ENCODE results near the gene ZDHHC9. TPM values are rescaled to one million over a fixed set of nuclear protein-coding genes. Genes with fewer than 3 reads are reported as not detected.

The ZDHHC9 gene
- total RNA-seq, 1 donor from 2014 or later, result 19.2 TPM

DNA sequence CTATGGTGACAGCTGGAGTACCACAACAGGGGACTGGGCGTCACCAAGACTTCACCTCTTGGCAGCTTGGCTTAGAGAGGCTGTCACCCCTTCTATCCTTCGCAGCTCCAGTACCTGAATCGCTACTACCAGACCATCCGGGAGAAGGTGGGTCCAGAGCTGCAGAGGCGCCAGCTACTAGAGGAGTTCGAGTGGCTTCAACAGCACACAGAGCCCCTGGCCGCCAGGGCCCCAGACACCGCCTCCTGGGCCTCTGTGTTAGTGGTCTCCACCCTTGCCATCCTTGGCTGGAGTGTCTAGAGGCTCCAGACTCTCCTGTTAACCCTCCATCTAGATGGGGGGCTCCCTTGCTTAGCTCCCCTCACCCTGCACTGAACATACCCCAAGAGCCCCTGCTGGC is 75.5 kb downstream of the ZDHHC9 start:
- intact Hi-C loops (cut with DNase I), result no loop called here
- TF ChIP-seq POLR2AphosphoS5 (IDR thresholded peaks at IDR 0.05; ENCODE audit: insufficient read depth in 1 of 2, low read depth in 1 of 2), result no peak
- TF ChIP-seq, protein P1, sequence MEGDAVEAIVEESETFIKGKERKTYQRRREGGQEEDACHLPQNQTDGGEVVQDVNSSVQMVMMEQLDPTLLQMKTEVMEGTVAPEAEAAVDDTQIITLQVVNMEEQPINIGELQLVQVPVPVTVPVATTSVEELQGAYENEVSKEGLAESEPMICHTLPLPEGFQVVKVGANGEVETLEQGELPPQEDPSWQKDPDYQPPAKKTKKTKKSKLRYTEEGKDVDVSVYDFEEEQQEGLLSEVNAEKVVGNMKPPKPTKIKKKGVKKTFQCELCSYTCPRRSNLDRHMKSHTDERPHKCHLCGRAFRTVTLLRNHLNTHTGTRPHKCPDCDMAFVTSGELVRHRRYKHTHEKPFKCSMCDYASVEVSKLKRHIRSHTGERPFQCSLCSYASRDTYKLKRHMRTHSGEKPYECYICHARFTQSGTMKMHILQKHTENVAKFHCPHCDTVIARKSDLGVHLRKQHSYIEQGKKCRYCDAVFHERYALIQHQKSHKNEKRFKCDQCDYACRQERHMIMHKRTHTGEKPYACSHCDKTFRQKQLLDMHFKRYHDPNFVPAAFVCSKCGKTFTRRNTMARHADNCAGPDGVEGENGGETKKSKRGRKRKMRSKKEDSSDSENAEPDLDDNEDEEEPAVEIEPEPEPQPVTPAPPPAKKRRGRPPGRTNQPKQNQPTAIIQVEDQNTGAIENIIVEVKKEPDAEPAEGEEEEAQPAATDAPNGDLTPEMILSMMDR (IDR thresholded peaks at IDR 0.05), result no peak
- TF ChIP-seq POLR2A (IDR thresholded peaks at IDR 0.05), result no peak
- H3K27me3 ChIP-seq, result no peaks in the 10 kb centered on the region
- no peak for DNase-seq (ENCODE audit: extremely low spot score in 2 of 2)
- H3K4me3 ChIP-seq, result no peak overlapping the region
- no peak overlapping the region for H3K27ac ChIP-seq
- no peaks in the 10 kb centered on the region for H3K36me3 ChIP-seq
- H3K4me1 ChIP-seq, result no peaks in the 10 kb centered on the region
- no peaks in the 10 kb centered on the region for H3K9me3 ChIP-seq

DNA sequence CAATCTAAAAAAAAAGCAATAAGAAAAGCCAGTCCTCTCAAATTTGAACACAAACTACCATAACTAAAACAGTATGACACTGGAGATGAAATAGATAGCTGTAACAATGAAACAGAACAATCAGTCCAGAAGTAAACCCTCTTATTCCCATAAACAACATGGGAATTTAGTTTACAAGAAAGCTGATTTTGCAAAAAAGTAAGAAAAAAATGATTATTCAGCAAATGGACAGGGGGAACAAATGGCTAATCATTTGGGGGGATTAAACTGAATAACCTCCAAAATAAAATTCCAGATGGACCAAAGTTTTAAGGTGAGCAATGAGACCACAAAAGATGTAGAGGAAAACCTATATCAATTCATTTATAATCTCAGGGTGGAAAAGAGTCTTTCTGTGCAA is 80.0 kb downstream of the ZDHHC9 start:
- H3K27ac ChIP-seq, result no peak overlapping the region
- TF ChIP-seq POLR2A (IDR thresholded peaks at IDR 0.05), result no peak
- TF ChIP-seq, protein P1 (IDR thresholded peaks at IDR 0.05), result no peak
- TF ChIP-seq POLR2AphosphoS5 (IDR thresholded peaks at IDR 0.05; ENCODE audit: insufficient read depth in 1 of 2, low read depth in 1 of 2), result no peak
- intact Hi-C loops (cut with DNase I), result no loop called here
- H3K4me1 ChIP-seq, result no peaks in the 10 kb centered on the region
- no peaks in the 10 kb centered on the region for H3K36me3 ChIP-seq
- H3K27me3 ChIP-seq, result no peaks in the 10 kb centered on the region
- no peak overlapping the region for H3K4me3 ChIP-seq
- no peak for DNase-seq (ENCODE audit: extremely low spot score in 2 of 2)
- no peaks in the 10 kb centered on the region for H3K9me3 ChIP-seq

DNA sequence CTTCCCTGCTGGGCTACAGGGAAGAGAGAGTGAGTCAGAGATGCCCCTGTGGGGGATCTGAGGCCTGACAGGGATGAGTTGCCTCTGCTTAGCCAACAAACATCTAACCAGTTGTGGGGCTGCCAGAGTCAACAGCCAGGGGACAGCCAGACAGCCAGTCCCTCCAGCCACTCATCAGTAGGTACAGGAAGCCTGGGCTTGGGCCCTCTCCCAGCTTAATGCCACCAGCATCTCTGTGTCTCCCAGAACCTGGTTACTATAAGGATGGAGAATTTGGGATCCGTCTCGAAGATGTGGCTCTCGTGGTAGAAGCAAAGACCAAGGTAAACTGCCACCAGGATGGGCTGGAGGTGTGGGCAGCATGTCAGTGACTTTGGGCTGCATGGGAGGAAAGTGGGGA is 81.2 kb downstream of the ZDHHC9 start:
- Histone ChIP-seq H3K36me3 (no peaks in the 10 kb centered on the region), H3K4me3 (no peak overlapping the region), H3K9me3 (no peaks in the 10 kb centered on the region), H3K27ac (no peak overlapping the region), H3K4me1 (no peaks in the 10 kb centered on the region), H3K27me3 (no peaks in the 10 kb centered on the region)
- TF ChIP-seq POLR2A (IDR thresholded peaks at IDR 0.05) (no peak), POLR2AphosphoS5 (IDR thresholded peaks at IDR 0.05; ENCODE audit: insufficient read depth in 1 of 2, low read depth in 1 of 2) (no peak)
- TF ChIP-seq, protein P1 (IDR thresholded peaks at IDR 0.05), result no peak
- no peak for DNase-seq (ENCODE audit: extremely low spot score in 2 of 2)
- intact Hi-C loops (cut with DNase I), result no loop called here

DNA sequence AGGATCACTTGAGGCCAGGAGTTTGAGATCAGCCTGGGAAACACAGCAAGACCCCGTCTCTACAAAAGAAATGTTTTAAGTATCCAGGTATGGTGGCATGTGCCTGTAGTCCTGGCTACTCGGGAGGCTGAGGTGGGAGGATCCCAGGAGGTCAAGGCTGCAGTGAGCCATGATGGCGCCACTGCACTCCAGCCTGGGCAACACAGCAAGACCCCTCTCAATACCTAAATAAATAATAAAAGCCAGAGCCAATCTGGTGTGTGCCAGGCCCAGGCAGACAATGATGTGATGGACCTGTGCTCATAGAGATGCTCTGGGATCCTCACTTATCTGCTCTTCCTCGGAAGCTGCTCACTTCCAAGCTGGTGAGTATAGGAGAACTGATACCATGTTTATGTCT is 82.1 kb downstream of the ZDHHC9 start:
- Histone ChIP-seq H3K36me3 (no peaks in the 10 kb centered on the region), H3K4me1 (no peaks in the 10 kb centered on the region), H3K27ac (no peak overlapping the region), H3K27me3 (no peaks in the 10 kb centered on the region), H3K4me3 (no peak overlapping the region), H3K9me3 (no peaks in the 10 kb centered on the region)
- TF ChIP-seq, protein P1 (IDR thresholded peaks at IDR 0.05), result no peak
- TF ChIP-seq POLR2A (IDR thresholded peaks at IDR 0.05) (no peak), POLR2AphosphoS5 (IDR thresholded peaks at IDR 0.05; ENCODE audit: insufficient read depth in 1 of 2, low read depth in 1 of 2) (no peak)
- no peak for DNase-seq (ENCODE audit: extremely low spot score in 2 of 2)
- intact Hi-C loops (cut with DNase I), result no loop called here

DNA sequence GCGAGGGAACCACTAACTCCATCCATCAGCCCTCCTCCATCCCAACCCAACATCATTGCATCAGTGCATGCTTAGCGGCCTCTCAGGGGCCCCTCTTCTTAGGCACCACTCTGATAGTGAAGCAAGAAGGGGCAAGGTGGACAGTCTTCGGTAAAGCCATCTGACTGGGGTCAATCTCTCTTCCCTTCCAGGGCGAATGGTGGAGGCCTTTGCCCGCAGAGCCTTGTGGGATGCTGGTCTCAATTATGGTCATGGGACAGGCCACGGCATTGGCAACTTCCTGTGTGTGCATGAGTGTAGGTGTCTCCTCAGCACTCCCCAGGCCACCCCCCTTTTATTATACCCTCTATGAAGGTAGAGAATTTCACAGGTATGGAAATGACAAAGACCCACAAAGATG is 82.7 kb downstream of the ZDHHC9 start:
- Histone ChIP-seq H3K27me3 (no peaks in the 10 kb centered on the region), H3K4me3 (no peak overlapping the region), H3K9me3 (no peaks in the 10 kb centered on the region), H3K27ac (no peak overlapping the region), H3K4me1 (no peaks in the 10 kb centered on the region), H3K36me3 (no peaks in the 10 kb centered on the region)
- DNase-seq (ENCODE audit: extremely low spot score in 2 of 2), result no peak
- intact Hi-C loops (cut with DNase I), result no loop called here
- TF ChIP-seq POLR2AphosphoS5 (IDR thresholded peaks at IDR 0.05; ENCODE audit: insufficient read depth in 1 of 2, low read depth in 1 of 2) (no peak), POLR2A (IDR thresholded peaks at IDR 0.05) (no peak)
- TF ChIP-seq, protein P1 (IDR thresholded peaks at IDR 0.05), result no peak

Data from vagina (tissue), 2 donors.